Activated CD4-positive, alpha-beta T cell treated with anti-CD3 and anti-CD28 coated beads for 24 hours (primary cell): ENCODE results near the gene ASB2.
A peak's percentile ranks its signal among the peaks of the same experiment; 100 is the strongest.

Experiments used
- DNase-seq, 2 donors: peaks; one replicate each; pipeline ENCODE4 v3.0.0-alpha.2; 2020; ENCODE audit warnings: low read depth in 2 of 2

ASB2 gene

DNA sequence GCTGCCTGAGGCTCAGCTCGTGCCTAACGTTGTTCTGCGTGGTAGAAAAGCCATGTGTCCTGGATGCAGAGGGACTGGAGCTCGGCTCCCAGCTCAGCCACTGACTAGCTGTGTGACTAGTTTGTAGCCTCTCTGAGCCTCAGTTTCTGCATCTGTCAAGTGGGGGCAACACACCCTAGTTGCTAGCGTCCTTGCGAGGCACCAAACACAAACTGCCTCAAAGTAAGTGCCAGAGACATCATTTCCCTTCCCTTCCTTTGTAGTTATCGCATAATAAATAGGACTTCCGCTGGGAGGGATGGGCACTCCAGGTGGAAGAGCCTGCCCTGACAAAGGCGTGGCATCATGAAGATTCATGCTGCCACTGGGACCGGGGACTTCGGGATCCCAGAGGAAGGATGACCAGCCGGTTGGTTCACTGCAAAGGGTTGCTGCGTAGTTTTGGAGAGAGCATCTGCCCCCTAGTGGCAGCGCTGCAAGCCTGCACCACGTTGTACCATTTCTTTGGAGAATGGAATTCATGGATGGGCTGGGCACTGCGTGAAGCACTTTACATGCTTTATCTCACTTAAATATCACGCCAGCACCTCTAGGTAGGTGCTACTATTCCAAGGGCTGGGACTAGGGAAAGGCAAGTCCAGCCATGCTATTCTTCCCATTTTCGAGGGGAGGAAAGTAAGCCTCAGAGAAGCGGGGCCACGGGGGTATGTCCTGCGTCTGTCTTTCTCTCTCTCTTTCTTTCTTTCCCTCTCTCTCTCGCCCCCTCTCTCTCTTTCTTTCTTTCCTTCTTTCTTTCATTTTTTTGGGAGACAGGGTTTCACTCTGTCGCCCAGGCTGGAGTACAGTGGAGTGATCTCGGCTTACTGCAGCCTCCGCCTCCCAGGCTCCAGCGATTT lies 25.4 kb upstream of the ASB2 start:
- peak; percentile 49 to 51 for DNase-seq

DNA sequence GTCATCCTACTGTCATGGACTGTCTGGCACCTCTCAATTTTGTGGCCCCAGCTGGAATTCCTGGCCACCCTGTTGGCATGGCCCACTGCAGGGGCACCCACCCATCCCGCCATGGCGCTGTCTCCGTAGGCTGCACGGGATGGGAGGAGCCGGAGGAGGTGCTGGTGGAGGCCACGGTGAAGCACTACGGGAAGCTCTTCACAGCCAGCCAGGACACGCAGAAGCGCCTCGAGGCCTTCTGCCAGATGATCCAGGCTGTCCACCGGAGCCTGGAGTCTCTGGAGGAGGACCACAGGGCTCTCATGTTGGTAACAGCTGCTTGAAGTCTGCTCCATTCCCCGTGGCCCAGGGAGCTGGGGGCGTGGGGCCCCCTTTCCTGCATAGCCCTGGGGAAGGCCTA lies 24.6 kb upstream of the ASB2 start:
- DNase-seq, result no peak

DNA sequence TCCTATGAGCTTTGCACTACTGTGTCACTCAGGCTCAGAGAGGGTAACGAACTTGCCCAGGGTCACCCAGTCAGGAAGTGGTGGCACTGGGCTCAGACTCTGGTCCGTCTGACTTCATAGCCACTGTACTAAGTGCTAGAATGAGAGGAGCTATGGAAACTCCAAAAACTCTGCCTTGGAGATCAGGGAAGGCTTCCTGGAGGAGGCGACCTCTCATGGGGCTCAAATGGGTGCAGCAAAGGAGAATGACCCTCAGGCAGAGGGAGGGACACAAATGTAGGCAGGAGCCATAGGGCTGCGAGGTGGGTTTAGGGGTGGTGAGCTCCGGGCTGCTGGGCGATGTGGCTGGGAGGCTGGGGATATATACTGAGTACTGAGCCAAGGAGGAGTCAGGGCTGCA lies 23.9 kb upstream of the ASB2 start:
- no peak for DNase-seq

DNA sequence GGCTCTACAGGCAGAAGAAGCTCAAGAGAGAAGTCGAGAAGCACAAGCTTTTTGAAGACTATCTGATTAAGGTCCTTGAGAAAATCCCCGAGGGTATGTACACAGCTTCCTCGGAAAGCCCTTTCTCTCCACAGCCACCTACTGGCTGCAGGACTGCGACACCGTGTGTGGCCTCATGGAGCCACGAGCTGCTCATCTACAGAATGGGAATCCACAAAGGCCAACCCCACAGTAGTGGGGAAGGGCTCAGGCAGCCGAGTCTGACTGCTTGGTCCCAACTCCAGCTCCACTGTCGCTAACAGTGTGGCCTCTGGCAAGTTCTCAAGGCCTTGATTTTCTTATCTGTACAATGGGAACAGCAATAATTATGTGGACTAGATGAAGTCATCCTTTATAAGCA lies 23.2 kb upstream of the ASB2 start:
- DNase-seq, result no peak

DNA sequence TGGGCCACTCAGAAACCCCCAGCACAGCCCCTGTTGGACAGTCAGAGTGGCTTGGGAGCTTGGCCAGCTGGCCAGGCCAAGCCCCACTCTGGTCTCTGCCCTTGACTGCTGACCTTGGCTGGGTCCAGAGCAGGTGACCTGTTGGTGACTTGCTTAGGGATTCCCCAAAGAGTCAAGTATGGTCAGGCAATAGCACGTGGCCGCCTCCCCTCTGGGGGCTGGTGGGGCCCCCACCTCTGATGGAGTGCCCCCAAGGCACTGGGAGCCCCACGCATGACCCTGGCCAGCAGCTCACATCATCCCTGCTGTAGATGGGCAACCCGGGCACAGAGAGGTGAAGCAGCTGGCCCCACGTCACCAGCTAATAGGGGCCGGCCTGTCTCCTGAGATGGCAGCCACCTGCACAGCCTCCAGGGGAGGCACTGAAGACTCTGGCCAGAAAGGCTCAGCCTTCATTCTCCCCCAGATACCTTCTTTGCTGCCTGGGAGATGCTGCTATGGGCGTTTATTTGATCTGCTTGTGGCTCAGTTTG lies 22.6 kb upstream of the ASB2 start:
- DNase-seq, result no peak

DNA sequence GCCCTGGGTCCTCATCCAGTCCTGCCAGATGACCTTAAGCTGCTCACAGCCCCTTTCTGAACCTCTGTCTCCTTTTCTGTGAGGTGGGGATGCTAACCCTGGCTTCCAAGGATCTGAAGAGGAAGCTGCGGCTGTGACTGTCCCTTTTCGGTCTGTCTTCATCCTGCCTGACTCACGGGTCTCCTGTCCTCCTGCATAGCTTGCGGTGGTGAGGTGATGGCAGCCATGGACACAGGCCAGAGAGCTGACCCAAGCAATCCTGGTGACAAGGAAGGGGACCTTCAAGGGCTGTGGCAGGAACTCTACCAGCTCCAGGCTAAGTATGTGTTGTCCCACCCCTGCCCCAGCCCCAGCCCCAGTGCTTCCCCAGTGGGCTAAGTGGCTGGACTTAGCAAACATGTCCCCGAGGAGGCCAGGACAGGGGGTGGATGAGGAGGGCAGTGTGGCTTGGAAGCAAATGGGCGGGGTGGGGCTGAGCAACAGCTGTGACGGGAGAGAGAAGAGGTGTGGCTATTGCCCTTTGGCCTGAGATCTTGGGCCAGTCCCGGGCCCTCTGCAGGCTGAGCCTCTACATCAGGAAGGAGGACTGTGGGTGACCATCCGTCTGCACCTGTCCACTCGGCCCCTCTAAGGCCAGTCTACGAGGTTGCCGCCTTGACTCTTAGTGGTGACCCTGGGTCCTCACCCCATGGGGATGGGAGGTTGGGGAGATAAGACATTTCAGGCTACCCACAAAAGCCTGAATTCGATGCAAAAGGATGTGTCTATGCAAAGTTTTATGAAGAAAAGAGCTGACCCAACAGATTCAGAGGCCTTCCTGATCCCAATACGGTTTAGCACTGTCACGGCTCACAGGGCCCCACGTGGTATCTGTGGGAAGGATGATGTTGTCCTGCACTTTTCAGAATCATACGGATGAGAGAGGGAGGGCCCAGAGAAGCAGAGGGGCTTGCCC lies 21.8 kb upstream of the ASB2 start:
- no peak for DNase-seq

DNA sequence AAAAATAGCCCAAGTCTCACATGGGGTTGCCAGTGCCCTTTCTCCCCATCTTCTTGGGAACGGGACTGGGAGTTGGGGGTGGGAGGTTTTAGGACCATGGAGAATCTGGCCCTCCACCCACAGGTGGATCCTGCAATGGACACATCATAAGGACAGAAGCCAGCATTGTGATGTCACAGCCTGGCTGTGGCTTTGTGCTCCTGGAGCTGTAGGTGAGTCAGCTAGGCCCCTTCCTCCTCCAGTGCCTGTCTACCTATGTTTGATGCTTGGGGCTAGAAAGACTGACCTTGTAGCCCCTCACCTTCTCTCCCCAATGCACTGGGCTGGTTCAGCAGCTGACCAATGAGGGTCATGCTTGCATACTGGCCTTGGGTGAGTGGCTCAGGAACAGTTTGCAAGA lies 20.7 kb upstream of the ASB2 start, which contains the start of gene CCDC197:
CCDC197 (plus strand) TSS at position 220 of the 400 bp plus-strand sequence. CDS start 831 bp downstream, outside the sequence.
- DNase-seq, result no peak

DNA sequence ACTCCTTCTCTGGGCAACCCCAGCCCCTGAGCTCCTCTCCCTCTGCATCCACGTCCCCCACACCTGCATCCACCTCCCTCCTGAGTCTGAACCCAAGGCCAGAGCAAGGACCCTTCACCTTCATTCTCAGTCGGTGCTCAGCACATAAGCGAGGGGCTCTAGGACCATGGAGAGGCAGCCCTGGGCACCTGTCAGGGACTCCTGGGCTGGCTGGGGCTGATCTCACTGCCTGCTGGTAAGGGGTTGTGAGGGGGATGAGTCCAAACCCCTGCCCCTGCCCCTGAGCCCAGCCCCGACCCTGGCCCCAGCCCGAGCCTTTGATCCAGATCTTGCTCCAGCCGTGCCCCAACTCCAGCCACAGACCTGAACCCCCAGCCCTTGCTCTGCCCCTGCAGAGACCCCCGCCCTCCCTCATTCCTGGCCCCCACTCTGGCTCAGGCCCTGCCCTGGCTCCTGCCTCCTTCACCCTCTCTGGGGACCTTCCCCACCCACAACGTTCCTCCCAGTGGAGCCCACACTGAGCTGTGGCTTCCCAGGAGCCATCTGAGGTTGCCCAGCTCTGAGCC lies 19.8 kb upstream of the ASB2 start:
- DNase-seq, result no peak

DNA sequence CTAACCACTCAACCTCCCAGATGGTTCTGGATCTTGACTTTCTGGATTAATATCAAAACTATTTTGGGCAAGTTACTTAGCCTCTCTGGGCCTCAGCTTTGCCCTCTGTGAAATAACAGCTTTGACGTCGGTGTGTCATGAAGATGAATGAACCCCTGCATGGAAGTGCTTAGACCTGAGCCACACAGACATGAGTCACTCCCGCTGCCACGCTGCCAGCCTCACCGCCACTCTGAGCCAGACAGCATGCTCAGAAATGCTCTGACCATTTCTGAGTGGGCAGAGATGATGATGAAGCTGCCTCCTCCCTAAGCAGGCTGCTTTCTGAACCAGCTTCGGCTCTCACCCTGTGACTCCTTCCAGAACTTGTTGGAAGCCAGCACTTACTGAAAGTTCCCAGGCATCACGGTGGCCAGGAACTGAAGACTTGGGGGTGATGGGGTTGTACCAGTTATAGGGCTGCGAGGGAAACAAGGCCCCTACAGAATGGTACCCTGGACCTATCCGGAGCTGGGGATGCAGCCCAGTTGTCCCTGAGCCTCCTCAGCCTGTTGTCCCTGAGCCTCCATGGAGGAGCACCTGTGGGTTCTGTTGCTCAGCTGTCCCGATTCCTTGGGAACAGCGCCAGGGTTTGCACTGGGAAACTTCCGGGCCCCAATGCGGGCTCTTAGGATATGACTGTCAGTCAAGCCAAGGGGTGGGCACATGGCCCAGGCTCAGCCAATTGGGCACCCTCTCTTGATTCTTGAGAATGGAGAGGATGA lies 18.7 kb upstream of the ASB2 start:
- peak in 1 of 2 donors; percentile 52 for DNase-seq

DNA sequence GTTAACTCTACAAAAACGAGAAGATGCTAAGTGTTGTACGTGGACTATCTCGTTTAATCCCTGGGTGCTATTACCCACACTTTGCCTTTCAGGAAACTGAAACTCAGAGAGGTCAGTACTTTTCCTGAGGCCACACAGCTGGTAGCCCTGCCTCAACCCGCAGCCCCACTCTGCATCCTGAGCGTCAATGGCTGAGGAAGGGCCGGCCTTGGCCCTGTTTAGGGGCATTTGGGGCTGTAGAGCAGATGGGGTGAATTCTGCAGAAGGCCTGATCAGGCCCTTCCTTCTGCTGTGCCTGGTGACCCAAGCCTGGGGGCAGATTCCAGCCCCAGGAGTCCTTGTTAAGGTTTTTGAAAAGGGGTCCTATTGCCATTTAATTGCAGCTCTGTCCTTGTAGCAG lies 17.0 kb upstream of the ASB2 start:
- DNase-seq, result no peak

DNA sequence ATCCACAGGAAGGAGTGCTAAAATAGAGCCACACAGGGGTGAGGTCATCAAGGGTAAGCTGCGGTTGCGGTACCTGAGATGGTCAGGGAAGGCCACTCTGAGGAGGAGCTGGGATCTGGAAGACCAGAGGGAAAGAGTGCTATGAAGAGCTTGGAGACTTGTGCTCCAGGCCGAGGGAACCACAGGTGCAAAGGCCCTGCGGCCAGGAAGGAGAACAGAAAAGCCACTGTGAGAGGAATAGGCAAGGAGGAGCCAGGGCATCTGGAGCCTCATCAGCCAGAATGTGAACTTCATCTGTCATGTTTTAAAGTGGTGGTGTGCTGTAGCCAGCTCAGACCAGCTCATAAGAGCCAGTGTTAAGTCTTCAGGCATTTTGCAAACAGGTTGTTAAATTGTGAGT lies 15.3 kb upstream of the ASB2 start:
- no peak for DNase-seq

DNA sequence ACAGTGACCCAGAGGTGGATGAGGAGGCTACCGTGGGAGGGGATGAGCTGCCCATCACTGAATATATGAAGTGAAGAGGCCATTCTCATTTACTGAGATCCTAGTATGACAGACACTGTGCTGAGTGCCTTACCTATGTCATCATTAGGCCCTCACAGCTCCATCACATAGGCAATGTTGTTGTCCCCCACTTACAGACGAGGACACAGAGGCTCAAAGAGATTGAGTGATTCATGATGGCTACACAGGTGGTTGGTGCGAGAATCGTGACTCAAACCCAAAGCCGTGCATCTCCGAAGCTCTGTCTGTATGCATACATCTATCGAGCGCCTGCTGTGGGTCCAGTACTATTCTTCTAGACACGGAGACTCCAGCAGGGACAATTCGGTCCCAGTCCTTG lies 14.8 kb upstream of the ASB2 start:
- no peak for DNase-seq

DNA sequence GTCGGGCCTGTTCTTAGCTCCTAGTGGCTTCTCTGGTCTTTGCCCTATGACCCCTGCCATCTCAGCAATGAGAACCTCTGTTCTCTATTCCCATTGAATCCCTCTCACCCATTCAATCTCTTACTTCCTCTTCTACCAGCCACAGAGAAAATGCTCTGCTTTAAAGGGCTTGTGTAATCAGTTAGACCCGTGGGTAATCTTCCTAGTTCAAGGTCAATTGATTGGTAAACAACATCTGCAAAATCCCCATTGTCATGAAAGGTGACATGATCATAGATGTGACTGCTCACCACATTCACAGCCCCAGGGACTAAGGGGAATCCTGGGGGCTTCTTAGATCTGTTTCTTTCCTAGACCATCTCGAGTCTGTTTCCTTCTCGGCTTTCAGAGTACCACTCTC lies 13.6 kb upstream of the ASB2 start:
- DNase-seq, result no peak

DNA sequence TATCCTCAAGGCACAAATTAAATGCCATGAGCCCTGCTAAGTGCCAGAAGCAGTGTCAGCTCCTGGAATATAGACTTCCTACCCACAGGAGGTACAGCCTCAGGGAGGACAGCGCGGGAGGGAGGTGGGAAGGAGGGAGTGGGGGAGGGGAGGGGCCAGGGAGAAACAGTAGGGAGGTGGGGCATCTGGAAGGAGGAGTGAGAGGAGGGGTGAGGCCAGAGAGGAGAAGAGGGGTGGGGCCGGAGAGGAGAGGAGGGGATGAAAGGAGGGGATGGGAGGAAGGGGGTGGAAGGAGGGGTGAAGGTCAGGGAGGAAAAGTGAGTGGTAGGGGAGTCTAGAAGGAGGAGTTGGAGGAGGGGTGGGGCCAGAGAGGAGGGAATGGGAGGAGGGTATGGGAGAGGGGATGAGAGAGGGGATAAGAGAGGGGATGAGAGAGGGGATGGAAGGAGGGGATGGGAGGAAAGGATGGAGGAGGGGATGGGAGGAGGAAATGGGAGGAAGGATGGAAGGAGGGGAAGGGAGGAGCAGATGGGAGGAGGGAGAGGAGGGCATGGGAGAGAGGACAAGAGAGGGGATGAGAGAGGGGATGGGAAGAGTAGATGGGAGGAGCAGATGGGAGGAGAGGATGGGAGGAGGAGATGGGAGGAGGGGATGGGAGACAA lies 11.6 kb upstream of the ASB2 start:
- no peak for DNase-seq

DNA sequence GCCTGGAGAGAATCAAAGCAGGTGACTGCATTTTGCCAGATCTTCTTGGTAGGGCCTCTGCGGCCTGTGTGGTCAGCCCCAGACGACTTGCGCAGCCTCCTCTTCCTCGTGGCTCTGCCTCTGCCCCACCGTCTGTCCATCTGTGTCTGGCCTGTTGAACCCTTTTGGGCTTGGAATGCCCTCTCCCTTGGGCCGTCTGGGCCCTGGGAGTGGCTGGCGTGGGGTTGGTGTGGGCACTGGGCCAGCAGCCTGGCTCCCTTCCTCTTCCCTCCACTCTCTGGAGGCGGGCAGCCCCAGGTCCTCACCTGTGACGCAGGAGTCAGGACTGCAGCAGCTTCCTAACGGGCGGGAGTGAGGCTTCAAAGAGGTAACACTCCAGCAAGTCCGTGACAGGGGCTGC lies 11.0 kb upstream of the ASB2 start:
- DNase-seq, result no peak

DNA sequence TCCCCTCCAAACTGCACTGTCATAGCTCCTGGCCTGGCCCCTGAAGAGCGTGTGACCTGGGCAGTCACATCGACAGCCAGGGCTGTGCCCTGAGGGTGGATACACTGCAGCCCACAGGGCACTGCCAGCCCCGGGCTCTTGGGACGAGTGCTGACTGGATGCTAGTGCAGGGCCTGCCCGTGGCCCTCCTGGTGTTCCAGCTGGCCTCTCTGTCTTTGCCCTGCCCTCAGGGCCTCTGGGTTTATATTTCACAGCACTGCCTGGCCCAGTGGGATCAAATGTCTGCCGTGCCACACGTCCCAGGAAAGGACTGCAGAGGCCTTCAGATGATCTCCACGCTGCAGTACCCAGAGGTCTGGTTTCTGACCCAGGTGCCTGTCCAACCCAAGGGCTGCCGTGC lies 10.6 kb upstream of the ASB2 start:
- no peak for DNase-seq

DNA sequence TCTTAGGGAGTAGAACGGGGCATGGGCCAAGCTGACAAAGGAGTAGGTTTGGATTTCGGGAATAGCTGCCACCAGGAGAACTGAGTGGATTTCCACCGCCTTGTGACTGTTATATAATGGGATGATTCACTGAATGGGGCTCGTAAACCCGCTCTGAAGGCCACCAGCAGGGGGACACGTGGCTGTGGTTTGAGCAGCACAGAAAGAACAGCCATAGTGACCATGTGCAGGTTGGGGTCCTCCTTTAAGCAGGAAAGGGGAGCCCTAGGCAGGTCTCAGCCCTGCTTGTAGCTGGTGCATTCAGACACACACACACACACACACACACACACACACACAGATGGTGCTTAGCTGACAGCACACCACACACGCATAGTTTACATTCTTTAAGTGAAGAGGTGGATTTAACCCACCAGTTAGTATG lies 8.6 kb upstream of the ASB2 start:
- no peak for DNase-seq

DNA sequence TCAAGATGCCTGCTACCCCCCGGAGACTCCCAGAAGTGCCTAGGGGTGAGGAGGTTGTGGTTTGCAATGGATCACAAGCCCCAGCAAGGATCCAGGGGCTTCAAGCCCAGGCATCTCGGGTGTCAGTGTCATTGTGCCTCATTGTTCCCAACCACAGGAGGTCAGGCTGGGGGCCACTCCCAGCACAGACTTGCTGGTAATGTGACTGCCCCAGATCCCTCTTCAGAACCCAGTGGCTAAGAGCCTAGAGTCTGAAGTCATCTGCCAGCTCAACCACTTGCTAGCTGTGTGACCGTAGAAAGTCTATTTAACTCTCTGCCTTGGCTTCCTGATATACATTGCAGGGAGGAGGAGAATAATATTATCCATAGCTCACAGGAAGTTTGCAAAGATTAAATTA lies 7.7 kb upstream of the ASB2 start:
- no peak for DNase-seq

DNA sequence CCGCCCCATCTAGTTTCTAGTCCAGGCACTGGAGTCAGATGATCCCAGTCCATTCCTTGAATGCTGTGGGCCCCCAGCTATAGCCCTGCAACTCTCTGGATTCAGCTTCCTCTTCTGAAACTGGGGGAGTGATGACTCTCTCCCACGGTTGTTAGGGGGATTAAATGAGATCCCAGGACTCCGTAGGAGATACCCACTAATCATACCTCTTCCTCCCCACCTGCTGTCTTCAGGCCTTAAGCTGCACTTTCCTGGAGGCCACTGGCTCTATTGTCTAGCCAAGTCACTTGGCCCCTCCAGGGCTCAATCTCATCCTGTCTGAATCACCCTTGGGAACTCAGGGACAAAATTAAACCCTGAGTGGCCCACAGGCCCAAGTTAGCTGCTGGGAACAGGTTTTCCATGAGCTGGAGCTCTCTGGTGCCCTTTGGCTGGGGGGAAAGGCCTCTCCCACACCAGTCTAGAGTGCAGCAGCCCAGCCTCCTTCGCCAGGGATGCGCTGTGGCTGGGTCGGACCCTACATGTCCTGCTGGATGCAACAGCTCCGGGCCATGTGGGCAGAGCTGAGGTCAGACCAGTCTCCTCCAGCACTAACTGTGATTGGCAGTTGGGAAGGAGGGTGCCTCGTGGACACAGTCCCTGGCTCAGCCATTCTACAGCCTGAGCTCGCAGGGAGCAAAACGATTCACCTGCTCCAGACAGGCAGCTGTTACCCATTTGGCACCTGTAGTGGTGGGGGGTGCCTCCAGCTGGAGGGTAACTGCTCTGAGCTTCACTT lies 6.0 kb upstream of the ASB2 start:
- DNase-seq, result no peak
